ENCODE data around the gene LHX5. TPM values are rescaled to one million over a fixed set of nuclear protein-coding genes. Genes with fewer than 3 reads are reported as not detected.

Gene LHX5
- total and polyA plus RNA-seq, 10 donors, result not detected

GRCh38 chr12:113464452-113464775 lies 7.3 kb downstream of the LHX5 start:
- Histone ChIP-seq H3K36me3 (no peaks in the 10 kb centered on the region), H3K27me3 (replicated peaks in 1 of 7) (peaks cover 4 to 100% (median 81%) of the 10 kb centered on the region in 7 donors), H3K4me3 (peak overlapping the region in 5 of 8 donors; percentile 7 to 64 (median 19)), H3K4me1 (peaks cover 32 to 66% (median 57%) of the 10 kb centered on the region in 6 donors), H3K27ac (no peak overlapping the region), H3K9me3 (no peaks in the 10 kb centered on the region)
- intact Hi-C loops (cut with DNase I; ENCODE audit: low total_unique reads), result loop anchor here (10.0 kb wide), 1 partner anchor 440 kb away; no protein-coding TSS in a partner anchor
- TF ChIP-seq POLR2AphosphoS5 (IDR thresholded peaks at IDR 0.05), result no peak
- no peak for TF ChIP-seq POLR2A (IDR thresholded peaks at IDR 0.05)
- TF ChIP-seq CTCF (IDR thresholded peaks at IDR 0.05 in 8 of 11, conservative IDR thresholded peaks at IDR 0.05 in 3 of 11), result no peak
- no peak for DNase-seq
- 0 to 5% (median 3%) methylated on average over 10 to 16 of the region's 16 CpGs for WGBS, 5 donors

- intact Hi-C loops (cut with DNase I; ENCODE audit: low total_unique reads), result loop anchor here (10.0 kb wide), 1 partner anchor 441 kb away; no protein-coding TSS in a partner anchor
- Histone ChIP-seq H3K36me3 (no peaks in the 10 kb centered on the region), H3K9me3 (no peaks in the 10 kb centered on the region), H3K27ac (no peak overlapping the region), H3K27me3 (replicated peaks in 1 of 7) (peaks cover 4 to 100% (median 76%) of the 10 kb centered on the region in 7 donors), H3K4me3 (peak overlapping the region in 5 of 8 donors; percentile 11 to 64 (median 30)), H3K4me1 (peaks cover 32 to 66% (median 57%) of the 10 kb centered on the region in 6 donors)
- WGBS, 5 donors, result 3 to 5% (median 5%) methylated on average over 55 to 57 of the region's 57 CpGs
- TF ChIP-seq POLR2A (IDR thresholded peaks at IDR 0.05), result no peak
- no peak for DNase-seq
Measured at GRCh38 chr12:113463746-113464451, 7.8 kb downstream of the LHX5 start.

- Histone ChIP-seq H3K4me3 (peak overlapping the region in 7 of 8 donors; percentile 21 to 64 (median 30)), H3K36me3 (no peaks in the 10 kb centered on the region), H3K9me3 (no peaks in the 10 kb centered on the region), H3K4me1 (peaks cover 28 to 61% (median 52%) of the 10 kb centered on the region in 6 donors), H3K27me3 (replicated peaks in 1 of 7) (peaks cover 4 to 100% (median 69%) of the 10 kb centered on the region in 7 donors), H3K27ac (no peak overlapping the region)
- TF ChIP-seq POLR2A (IDR thresholded peaks at IDR 0.05), result no peak
- TF ChIP-seq CTCF (IDR thresholded peaks at IDR 0.05 in 8 of 11, conservative IDR thresholded peaks at IDR 0.05 in 3 of 11), result peak in 1 of 11 experiments; percentile 11
- TF ChIP-seq POLR2AphosphoS5 (IDR thresholded peaks at IDR 0.05), result no peak
- DNase-seq, result no peak
- WGBS, 5 donors, result 2 to 10% (median 4%) methylated on average over 57 to 91 of the region's 91 CpGs
- intact Hi-C loops (cut with DNase I; ENCODE audit: low total_unique reads), result loop anchor here (10.0 kb wide), 1 partner anchor 442 kb away; no protein-coding TSS in a partner anchor
Measured at GRCh38 chr12:113462998-113463745, 8.5 kb downstream of the LHX5 start.

GRCh38 chr12:113462117-113462774 lies 9.4 kb downstream of the LHX5 start:
- no peaks in the 10 kb centered on the region for H3K36me3 ChIP-seq
- peak; percentile 89 for DNase-seq
- WGBS, 5 donors, result 10 to 12% (median 11%) methylated on average over 25 of the region's 25 CpGs
- H3K4me3 ChIP-seq, result peak overlapping the region in 6 of 8 donors; percentile 21 to 64 (median 31)
- TF ChIP-seq POLR2AphosphoS5 (IDR thresholded peaks at IDR 0.05) (peak in 1 of 3 donors; percentile 27), POLR2A (IDR thresholded peaks at IDR 0.05) (no peak), CTCF (IDR thresholded peaks at IDR 0.05 in 8 of 11, conservative IDR thresholded peaks at IDR 0.05 in 3 of 11) (peak; percentile 22 to 82 (median 73))
- H3K27ac ChIP-seq, result no peak overlapping the region
- H3K4me1 ChIP-seq, result peaks cover 21 to 52% (median 43%) of the 10 kb centered on the region in 6 donors
- no peaks in the 10 kb centered on the region for H3K9me3 ChIP-seq
- intact Hi-C loops (cut with DNase I; ENCODE audit: low total_unique reads), result loop anchor here (10.0 kb wide), 1 partner anchor 443 kb away; no protein-coding TSS in a partner anchor
- peaks cover 4 to 100% (median 60%) of the 10 kb centered on the region in 7 donors for H3K27me3 ChIP-seq (replicated peaks in 1 of 7)

All from spleen (tissue), 11 donors.